WTC11 (cell line): ENCODE measurements around the gene CHD1L.

Experiments used
- ATF3 ChIP-seq: sonication (generic); formaldehyde crosslinking; conservative IDR thresholded peaks from 2 replicates; pipeline ENCODE4 v1.8.1; 2022; ENCODE audit warnings: mild to moderate bottlenecking, missing genetic modification reagents
- CREB1 ChIP-seq: sonication (generic); formaldehyde crosslinking; IDR thresholded peaks from 2 replicates; pipeline ENCODE4 v1.8.0; 2023; ENCODE audit warnings: mild to moderate bottlenecking, missing genetic modification reagents
- CTCF ChIP-seq: fragments of 200-600 bp; IDR thresholded peaks from 2 replicates; pipeline ENCODE4 v1.8.0; 2022; ENCODE audit warnings: antibody characterized with exemption
- ELF4 ChIP-seq: sonication (generic); formaldehyde crosslinking; IDR thresholded peaks from 2 replicates; pipeline ENCODE4 v1.8.1; 2022; ENCODE audit warnings: low read depth, mild to moderate bottlenecking, moderate library complexity, missing genetic modification reagents
- NR1H2 ChIP-seq: sonication (generic); formaldehyde crosslinking; IDR thresholded peaks from 2 replicates; pipeline ENCODE4 v1.9.0; 2021; ENCODE audit warnings: mild to moderate bottlenecking, moderate library complexity, missing genetic modification reagents
- ZBTB43 ChIP-seq: sonication (generic); formaldehyde crosslinking; IDR thresholded peaks from 2 replicates; pipeline ENCODE4 v1.8.1; 2023; ENCODE audit warnings: mild to moderate bottlenecking, missing genetic modification reagents
- ZNF138 ChIP-seq: sonication (generic); formaldehyde crosslinking; conservative IDR thresholded peaks from 2 replicates; pipeline ENCODE4 v1.8.1; 2022; ENCODE audit warnings: mild to moderate bottlenecking, moderate library complexity, missing genetic modification reagents
- ZNF425 ChIP-seq: fragments of 250-450 bp; sonication (Bioruptor Pico); conservative IDR thresholded peaks from 2 replicates; pipeline ENCODE4 v1.9.0; 2021; ENCODE audit warnings: mild to moderate bottlenecking
- TF ChIP-seq, protein P1 (sequence below): sonication (generic); formaldehyde crosslinking; IDR thresholded peaks from 2 replicates; pipeline ENCODE4 v1.8.0; 2022; ENCODE audit warnings: mild to moderate bottlenecking, missing genetic modification reagents

DNA sequence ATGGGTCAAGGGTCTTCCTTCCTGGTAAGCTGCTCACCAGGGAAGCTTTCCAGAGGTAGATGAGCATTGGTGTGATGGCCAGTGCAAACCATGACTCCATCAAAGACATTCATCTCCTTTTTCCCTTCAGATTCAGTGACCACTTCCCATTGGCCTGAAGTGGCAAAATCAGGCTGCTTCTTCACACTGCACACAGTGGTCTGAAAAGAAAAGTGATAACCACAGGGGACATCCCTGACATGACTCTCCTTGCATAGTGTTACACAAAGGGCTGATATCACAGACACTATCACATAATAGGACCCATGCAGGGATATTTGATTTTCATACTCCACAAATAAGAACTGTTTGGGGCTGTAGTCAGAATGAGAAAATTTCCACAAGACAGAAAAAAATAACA, 29.2 kb upstream of the CHD1L start:
- TF ChIP-seq ATF3 (CRISPR knock-in tag), result no peak
- TF ChIP-seq NR1H2 (CRISPR knock-in tag), result no peak
- TF ChIP-seq CTCF, result no peak
- no peak for TF ChIP-seq CREB1
- no peak for TF ChIP-seq ZNF425 (CRISPR knock-in tag)
- no peak for TF ChIP-seq ELF4
- no peak for TF ChIP-seq ZBTB43 (CRISPR knock-in tag)
- no peak for TF ChIP-seq ZNF138 (CRISPR knock-in tag)
- TF ChIP-seq, protein P1, sequence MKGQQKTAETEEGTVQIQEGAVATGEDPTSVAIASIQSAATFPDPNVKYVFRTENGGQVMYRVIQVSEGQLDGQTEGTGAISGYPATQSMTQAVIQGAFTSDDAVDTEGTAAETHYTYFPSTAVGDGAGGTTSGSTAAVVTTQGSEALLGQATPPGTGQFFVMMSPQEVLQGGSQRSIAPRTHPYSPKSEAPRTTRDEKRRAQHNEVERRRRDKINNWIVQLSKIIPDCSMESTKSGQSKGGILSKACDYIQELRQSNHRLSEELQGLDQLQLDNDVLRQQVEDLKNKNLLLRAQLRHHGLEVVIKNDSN, result no peak
